DOHH2 (cell line): Measurements from ENCODE around the gene FBXO45.
"Not testable (repeated sequence)": the region's sequence is repeated elsewhere in the genome, so short reads cannot be mapped to it uniquely, and the experiment has no call there.

Experiments
- CTCF ChIP-seq: fragments of 200-600 bp; sonication (generic); IDR thresholded peaks from one replicate; pipeline ENCODE4 v1.5.1; 2014; ENCODE audit warnings: antibody characterized with exemption, mild to moderate bottlenecking, low read depth, low read length; ENCODE audit not compliant: poor library complexity, severe bottlenecking
- EZH2phosphoT487 ChIP-seq: fragments of 200-600 bp; sonication (generic); IDR thresholded peaks from 2 replicates; pipeline ENCODE4 v1.6.1; 2017; ENCODE audit warnings: borderline replicate concordance, mild to moderate bottlenecking, antibody characterized with exemption, low read length, moderate library complexity, mixed read lengths

DNA sequence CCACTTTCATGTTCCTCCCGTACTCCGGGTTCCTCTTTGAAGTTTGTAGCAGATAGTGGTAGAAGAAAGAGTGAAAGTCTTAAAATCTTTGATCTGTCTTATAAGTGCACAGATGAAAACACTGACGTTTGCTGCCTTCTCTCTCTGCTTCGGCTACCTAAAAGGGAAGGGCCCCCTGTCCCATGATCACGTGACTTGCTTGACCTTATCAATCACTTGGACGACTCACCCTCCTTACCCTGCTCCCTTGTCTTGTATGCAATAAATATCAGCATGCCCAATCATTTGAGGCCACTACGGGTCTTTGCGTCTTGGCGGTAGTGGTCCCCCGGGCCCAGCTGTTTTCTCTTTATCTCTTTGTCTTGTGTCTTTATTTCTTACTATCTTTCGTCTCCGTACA lies 47.2 kb upstream of the FBXO45 start:
- TF ChIP-seq CTCF, EZH2phosphoT487: not testable (repeated sequence)
